Left ventricle myocardium inferior (tissue), 1 donor: Measurements from ENCODE around the gene RAB33B. TPM values are rescaled to one million over a fixed set of nuclear protein-coding genes. Genes with fewer than 3 reads are reported as not detected.

Source experiments
- DNase-seq: peaks from one replicate; pipeline ENCODE4 v3.0.0-alpha.2; 2020
- H3K27ac ChIP-seq: fragments of 200-600 bp; replicated peaks from 2 replicates; pipeline ENCODE4 v1.8.0; 2021
- H3K27me3 ChIP-seq: fragments of 200-600 bp; 2 replicates; pipeline ENCODE4 v1.8.0; 2021; ENCODE audit warnings: low read depth
- H3K36me3 ChIP-seq: fragments of 200-600 bp; 2 replicates; pipeline ENCODE4 v1.8.0; 2021
- H3K4me1 ChIP-seq: fragments of 200-600 bp; 2 replicates; pipeline ENCODE4 v1.8.0; 2021
- H3K4me3 ChIP-seq: fragments of 200-600 bp; 2 replicates; pipeline ENCODE4 v1.8.0; 2021; ENCODE audit warnings: mild to moderate bottlenecking, moderate library complexity
- H3K9me3 ChIP-seq: fragments of 200-600 bp; replicated peaks from 2 replicates; pipeline ENCODE4 v1.8.0; 2021
- intact Hi-C: fragments of 100-400 bp; cut with micrococcal nuclease; formaldehyde crosslinking; loops from one replicate; pipeline ENCODE4 v1.11.0; 2022
- total RNA-seq: library from RNA; stranded (reverse); fragmentation: NEBNext Ultra II Directional; extraction: Animal tissue kit (Norgen Biotek cat#: 25700); gene quantifications from one replicate; pipeline ENCODE4 v1.2.1, GENCODE V29; 2021
- TF ChIP-seq, protein P1 (sequence below): fragments of 200-600 bp; IDR thresholded peaks from 2 replicates; pipeline ENCODE4 v1.8.0; 2021; ENCODE audit warnings: antibody characterized with exemption, mild to moderate bottlenecking, borderline replicate concordance
- donor health status: DM: no; HTN: yes; CAD: no; lungs with severe emphysema.

RAB33B gene
- total RNA-seq, 1 donor from 2014 or later, result 6.1 TPM

DNA sequence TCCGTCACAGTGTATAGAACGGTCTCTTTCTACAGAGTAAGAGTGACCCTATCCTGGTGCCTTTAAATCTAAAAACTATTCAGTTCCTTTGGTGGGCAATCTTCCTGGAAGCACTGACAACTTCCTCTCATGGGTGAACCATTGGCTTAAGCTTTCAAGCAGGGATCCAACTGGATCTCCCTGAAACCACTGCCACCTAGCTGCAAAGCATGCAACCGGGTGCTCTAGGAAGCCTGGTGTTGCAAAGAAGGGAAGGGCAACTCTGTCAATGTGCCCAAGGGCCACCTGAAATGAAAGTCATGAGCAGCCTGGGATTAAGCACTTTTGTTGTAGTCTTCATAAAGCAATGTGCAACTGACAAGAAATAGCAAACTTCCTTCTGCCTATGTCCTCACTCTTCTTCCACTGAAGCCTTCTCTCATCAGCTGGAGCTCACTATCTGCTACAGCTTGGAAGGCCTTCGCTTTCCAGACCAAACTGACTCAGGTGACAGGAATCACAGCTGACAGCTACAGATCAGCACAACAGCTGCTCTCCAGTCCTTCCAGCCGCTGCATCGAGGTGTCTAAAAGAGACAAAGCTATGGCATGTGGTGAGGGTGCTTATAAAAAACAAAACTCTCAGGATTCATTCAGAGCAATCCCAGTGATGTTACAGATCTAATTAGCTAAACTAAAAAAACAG lies 55.9 kb downstream of the RAB33B start:
- peaks cover 32% of the 10 kb centered on the region for H3K4me1 ChIP-seq
- intact Hi-C loops, result loop anchor here (10.0 kb wide), 1 partner anchor 95 kb away; no protein-coding TSS in a partner anchor
- H3K4me3 ChIP-seq, result no peak overlapping the region
- no peak for DNase-seq
- no peaks in the 10 kb centered on the region for H3K27me3 ChIP-seq
- H3K9me3 ChIP-seq, result no peaks in the 10 kb centered on the region
- peaks cover 48% of the 10 kb centered on the region for H3K36me3 ChIP-seq
- peak overlapping the region; percentile 35 for H3K27ac ChIP-seq
- TF ChIP-seq, protein P1, sequence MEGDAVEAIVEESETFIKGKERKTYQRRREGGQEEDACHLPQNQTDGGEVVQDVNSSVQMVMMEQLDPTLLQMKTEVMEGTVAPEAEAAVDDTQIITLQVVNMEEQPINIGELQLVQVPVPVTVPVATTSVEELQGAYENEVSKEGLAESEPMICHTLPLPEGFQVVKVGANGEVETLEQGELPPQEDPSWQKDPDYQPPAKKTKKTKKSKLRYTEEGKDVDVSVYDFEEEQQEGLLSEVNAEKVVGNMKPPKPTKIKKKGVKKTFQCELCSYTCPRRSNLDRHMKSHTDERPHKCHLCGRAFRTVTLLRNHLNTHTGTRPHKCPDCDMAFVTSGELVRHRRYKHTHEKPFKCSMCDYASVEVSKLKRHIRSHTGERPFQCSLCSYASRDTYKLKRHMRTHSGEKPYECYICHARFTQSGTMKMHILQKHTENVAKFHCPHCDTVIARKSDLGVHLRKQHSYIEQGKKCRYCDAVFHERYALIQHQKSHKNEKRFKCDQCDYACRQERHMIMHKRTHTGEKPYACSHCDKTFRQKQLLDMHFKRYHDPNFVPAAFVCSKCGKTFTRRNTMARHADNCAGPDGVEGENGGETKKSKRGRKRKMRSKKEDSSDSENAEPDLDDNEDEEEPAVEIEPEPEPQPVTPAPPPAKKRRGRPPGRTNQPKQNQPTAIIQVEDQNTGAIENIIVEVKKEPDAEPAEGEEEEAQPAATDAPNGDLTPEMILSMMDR, result peak; percentile 71

DNA sequence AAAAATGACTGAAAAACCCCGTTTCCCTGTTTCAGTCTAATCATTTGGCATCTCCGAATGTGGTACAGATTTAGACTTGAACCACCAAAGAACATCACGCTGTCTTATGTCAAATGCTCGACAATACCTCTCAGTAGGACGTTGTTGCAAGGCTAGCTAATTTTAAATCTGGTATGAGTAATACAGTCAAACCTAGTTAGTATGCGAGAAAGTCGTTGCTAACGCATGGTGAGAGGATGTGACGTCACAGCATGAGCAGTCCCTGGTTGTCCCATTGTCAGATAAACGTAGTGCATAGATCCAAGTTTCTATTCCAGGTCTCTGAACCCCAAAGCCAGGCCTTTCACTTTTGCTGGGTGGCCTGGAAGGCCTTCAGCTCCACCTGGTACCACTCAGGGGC lies 57.4 kb downstream of the RAB33B start:
- H3K36me3 ChIP-seq, result peaks cover 50% of the 10 kb centered on the region
- intact Hi-C loops, result no loop called here
- H3K27ac ChIP-seq, result no peak overlapping the region
- H3K27me3 ChIP-seq, result no peaks in the 10 kb centered on the region
- H3K4me1 ChIP-seq, result peaks cover 45% of the 10 kb centered on the region
- DNase-seq, result no peak
- H3K9me3 ChIP-seq, result no peaks in the 10 kb centered on the region
- TF ChIP-seq, protein P1, result no peak
- no peak overlapping the region for H3K4me3 ChIP-seq

DNA sequence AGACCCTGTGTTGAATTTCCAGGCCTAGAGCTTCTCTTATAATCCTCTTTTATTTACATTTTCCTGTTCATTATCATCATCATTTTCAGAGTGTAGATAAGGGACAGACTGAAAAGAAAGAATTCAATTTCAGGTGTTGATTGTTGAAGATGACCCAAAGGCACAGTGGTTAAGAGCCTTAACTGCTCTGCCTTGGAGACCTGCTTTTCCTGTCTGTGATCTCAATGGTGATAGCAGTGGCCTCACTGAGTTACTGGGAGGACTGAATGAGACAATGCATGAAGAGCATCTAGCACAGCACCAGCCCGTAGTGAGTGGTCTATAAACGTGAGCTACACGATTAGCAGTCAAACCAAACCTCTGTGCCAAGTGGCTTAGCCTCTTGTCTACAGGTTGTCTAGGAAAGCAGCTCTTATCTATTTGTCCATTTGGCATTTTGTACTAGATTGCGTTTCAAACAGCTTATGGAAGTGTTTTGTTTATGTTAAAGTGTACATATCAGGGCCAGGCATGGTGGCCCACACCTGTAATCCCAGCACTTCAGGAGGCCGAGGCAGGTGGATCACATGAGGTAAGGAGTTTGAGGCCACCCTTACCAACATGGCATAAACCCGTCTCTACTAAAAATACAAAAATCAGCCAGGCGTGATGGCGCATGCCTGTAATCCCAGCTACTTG lies 60.6 kb downstream of the RAB33B start:
- no peak for DNase-seq
- TF ChIP-seq, protein P1, result no peak
- H3K4me1 ChIP-seq, result peaks cover 24% of the 10 kb centered on the region
- H3K4me3 ChIP-seq, result no peak overlapping the region
- H3K9me3 ChIP-seq, result no peaks in the 10 kb centered on the region
- no peaks in the 10 kb centered on the region for H3K27me3 ChIP-seq
- H3K27ac ChIP-seq, result peak overlapping the region; percentile 68
- intact Hi-C loops, result no loop called here
- H3K36me3 ChIP-seq, result peaks cover 68% of the 10 kb centered on the region

DNA sequence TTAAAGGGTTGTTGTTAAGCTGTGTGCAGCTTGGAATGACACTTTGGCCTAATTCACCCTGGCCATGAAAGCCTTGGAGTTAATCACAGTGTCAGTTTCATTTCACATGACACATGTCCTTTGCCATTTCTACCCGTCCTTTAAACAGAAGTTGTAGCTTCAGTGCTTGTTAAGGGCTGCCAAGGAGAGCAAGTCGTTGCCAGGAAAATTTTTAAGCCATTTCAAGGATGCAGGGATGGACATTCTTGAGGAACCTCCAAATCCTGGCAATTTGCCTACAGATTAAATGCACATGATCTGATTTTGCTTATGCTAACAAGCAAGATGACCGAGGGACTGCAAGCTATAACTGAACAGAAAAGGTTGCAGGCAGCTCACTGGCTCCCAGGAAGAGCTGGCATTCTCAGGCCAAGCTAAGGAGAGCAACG lies 61.6 kb downstream of the RAB33B start:
- H3K9me3 ChIP-seq, result no peaks in the 10 kb centered on the region
- TF ChIP-seq, protein P1, result no peak
- no peak for DNase-seq
- H3K27me3 ChIP-seq, result no peaks in the 10 kb centered on the region
- peak overlapping the region; percentile 68 for H3K27ac ChIP-seq
- intact Hi-C loops, result no loop called here
- H3K4me1 ChIP-seq, result peaks cover 19% of the 10 kb centered on the region
- no peak overlapping the region for H3K4me3 ChIP-seq
- peaks cover 72% of the 10 kb centered on the region for H3K36me3 ChIP-seq

DNA sequence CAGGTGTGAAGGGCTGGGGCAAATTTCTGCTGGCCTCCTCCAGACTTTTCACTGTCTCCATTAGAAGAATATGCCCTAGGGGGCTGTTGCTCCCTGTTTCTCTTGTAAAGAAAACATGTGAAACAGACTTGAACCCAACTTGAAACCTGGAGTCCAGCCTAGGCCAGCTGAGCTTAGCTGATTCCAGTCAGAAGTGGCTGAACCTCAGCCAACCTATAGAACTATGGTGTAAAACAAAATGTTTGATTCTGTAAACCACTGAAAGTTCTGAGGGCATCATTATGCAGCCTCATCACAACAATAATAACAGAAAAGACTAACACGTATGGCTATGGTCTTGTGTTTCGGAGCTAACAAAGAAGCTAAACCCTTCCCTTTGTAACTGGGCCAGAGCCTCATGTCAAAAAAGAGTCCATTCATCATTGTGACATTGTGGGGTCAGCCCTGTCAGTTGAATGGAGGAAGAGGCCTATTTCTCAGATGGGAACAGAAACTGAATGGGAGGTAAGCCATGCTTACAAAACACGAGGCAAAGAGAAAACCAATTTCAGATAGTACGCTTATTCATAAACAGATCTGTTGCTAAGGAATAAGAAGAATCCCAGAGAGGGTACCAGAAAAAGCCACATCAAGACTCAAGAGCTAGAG lies 68.0 kb downstream of the RAB33B start:
- Histone ChIP-seq H3K4me3 (no peak overlapping the region), H3K27me3 (no peaks in the 10 kb centered on the region), H3K27ac (peak overlapping the region; percentile 36), H3K36me3 (peaks cover 89% of the 10 kb centered on the region), H3K4me1 (peaks cover 16% of the 10 kb centered on the region), H3K9me3 (no peaks in the 10 kb centered on the region)
- DNase-seq, result no peak
- intact Hi-C loops, result no loop called here
- TF ChIP-seq, protein P1, result no peak
